Measurements from ENCODE around the gene ENTPD8.

Gene ENTPD8

DNA sequence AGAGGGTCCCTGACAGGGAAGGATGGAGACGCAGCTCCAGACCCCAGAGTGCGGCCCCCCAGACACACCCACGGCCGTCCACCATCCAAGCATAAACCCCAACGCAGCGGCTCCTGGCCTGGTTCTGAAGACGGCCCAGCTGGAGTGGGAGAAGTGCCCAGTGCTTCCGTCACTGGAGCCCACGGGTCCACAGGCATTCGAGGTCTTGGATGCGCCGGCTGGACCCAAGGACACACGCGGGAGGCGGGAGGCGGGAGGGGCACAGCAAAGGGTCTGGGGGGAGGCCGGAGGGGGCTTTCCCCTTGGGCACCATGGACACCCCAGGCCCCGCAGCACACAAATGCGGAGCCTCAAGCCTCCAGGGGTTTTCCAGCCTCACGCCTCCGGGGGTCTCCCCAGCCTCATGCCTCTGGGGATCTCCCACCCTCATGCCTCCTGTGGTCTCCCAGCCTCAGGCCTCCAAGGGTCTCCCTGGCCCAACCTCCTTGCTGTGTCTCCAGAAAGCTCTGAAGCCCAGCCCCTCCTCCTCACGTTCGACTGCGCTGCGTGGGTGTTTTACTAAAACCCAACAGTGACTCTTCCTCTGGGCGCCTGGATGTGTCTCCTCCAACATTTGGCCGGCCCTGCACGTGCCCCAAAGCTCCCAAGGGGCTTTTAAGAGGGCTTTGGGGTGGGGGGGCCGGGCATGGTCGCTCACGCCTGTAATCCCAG is 33.4 kb downstream of the ENTPD8 start (continued):
- TF ChIP-seq, protein P1, sequence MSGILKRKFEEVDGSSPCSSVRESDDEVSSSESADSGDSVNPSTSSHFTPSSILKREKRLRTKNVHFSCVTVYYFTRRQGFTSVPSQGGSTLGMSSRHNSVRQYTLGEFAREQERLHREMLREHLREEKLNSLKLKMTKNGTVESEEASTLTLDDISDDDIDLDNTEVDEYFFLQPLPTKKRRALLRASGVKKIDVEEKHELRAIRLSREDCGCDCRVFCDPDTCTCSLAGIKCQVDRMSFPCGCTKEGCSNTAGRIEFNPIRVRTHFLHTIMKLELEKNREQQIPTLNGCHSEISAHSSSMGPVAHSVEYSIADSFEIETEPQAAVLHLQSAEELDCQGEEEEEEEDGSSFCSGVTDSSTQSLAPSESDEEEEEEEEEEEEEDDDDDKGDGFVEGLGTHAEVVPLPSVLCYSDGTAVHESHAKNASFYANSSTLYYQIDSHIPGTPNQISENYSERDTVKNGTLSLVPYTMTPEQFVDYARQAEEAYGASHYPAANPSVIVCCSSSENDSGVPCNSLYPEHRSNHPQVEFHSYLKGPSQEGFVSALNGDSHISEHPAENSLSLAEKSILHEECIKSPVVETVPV (CRISPR knock-in tag; IDR thresholded peaks at IDR 0.05): no peak

DNA sequence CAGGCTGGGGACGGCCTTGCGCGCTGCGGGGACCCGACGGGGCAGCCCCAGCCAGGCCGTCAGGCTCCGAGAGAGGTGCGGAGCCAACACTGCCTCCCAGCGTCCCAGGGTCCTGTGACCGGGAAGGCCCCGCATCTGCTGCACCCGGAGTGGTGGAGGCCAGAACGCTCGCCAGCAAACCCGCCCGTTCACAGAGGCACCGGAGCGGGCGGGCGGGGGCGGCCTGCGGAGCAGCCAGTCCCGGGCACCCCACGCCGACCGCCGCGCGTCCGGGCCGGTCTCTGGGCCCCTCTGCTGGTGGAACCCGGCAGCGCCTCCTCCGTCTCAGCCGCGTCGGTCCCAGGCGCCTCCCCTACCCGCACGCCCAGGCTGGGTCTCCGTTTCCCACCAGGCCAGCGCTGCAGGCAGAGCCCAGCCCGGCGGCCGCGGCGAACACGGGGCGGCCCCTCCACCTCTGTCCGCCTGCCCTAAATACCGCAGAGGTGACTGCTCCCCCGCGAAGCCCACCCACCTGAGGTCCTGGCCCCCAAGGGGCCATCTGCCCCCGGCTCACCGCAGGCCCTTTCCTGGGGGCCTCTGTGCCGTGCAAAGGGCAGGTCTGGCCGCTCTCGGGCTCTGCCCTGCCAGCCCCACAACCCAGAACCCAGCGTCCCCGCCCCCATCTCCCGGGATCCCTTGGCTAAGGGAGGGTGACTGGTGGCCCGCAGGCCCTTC is 34.1 kb downstream of the ENTPD8 start:
- no peak for TF ChIP-seq BACH2 (CRISPR knock-in tag; IDR thresholded peaks at IDR 0.05; ENCODE audit: borderline replicate concordance)
- no peak for TF ChIP-seq ZC3H10 (CRISPR knock-in tag; IDR thresholded peaks at IDR 0.05)
- TF ChIP-seq GLIS3 (CRISPR knock-in tag; IDR thresholded peaks at IDR 0.05): no peak
- TF ChIP-seq, protein P2, sequence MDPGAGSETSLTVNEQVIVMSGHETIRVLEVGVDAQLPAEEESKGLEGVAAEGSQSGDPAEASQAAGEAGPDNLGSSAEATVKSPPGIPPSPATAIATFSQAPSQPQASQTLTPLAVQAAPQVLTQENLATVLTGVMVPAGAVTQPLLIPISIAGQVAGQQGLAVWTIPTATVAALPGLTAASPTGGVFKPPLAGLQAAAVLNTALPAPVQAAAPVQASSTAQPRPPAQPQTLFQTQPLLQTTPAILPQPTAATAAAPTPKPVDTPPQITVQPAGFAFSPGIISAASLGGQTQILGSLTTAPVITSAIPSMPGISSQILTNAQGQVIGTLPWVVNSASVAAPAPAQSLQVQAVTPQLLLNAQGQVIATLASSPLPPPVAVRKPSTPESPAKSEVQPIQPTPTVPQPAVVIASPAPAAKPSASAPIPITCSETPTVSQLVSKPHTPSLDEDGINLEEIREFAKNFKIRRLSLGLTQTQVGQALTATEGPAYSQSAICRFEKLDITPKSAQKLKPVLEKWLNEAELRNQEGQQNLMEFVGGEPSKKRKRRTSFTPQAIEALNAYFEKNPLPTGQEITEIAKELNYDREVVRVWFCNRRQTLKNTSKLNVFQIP (CRISPR knock-in tag; IDR thresholded peaks at IDR 0.05; ENCODE audit: borderline replicate concordance, low read depth): no peak
- TF ChIP-seq, protein P3, sequence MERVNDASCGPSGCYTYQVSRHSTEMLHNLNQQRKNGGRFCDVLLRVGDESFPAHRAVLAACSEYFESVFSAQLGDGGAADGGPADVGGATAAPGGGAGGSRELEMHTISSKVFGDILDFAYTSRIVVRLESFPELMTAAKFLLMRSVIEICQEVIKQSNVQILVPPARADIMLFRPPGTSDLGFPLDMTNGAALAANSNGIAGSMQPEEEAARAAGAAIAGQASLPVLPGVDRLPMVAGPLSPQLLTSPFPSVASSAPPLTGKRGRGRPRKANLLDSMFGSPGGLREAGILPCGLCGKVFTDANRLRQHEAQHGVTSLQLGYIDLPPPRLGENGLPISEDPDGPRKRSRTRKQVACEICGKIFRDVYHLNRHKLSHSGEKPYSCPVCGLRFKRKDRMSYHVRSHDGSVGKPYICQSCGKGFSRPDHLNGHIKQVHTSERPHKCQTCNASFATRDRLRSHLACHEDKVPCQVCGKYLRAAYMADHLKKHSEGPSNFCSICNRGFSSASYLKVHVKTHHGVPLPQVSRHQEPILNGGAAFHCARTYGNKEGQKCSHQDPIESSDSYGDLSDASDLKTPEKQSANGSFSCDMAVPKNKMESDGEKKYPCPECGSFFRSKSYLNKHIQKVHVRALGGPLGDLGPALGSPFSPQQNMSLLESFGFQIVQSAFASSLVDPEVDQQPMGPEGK (CRISPR knock-in tag; IDR thresholded peaks at IDR 0.05; ENCODE audit: borderline replicate concordance): no peak
- no peak for TF ChIP-seq ISL1 (CRISPR knock-in tag; IDR thresholded peaks at IDR 0.05)
- TF ChIP-seq ESRRG (CRISPR knock-in tag; IDR thresholded peaks at IDR 0.05): no peak
- TF ChIP-seq, protein P1 (CRISPR knock-in tag; IDR thresholded peaks at IDR 0.05): no peak
- no peak for TF ChIP-seq ARNTL (CRISPR knock-in tag; IDR thresholded peaks at IDR 0.05; ENCODE audit: borderline replicate concordance, low read depth)
- TF ChIP-seq RARB (CRISPR knock-in tag; IDR thresholded peaks at IDR 0.05): no peak
- no peak for TF ChIP-seq TCF4 (CRISPR knock-in tag; IDR thresholded peaks at IDR 0.05; ENCODE audit: borderline replicate concordance)
- TF ChIP-seq ZFP30 (CRISPR knock-in tag; IDR thresholded peaks at IDR 0.05): no peak
- no peak for TF ChIP-seq CREB5 (CRISPR knock-in tag; IDR thresholded peaks at IDR 0.05; ENCODE audit: low read depth)
- TF ChIP-seq CSDC2 (CRISPR knock-in tag; IDR thresholded peaks at IDR 0.05): no peak
- no peak for TF ChIP-seq ZNF70 (CRISPR knock-in tag; IDR thresholded peaks at IDR 0.05)
- peak; percentile 92 for ATAC-seq

- no peak; the same call in 1 of the 3 replicates for ATAC-seq
- no peak for TF ChIP-seq ZFP3 (CRISPR knock-in tag; IDR thresholded peaks at IDR 0.05)
- no peak for TF ChIP-seq BACH2 (CRISPR knock-in tag; IDR thresholded peaks at IDR 0.05; ENCODE audit: borderline replicate concordance)
- TF ChIP-seq SNAI2 (CRISPR knock-in tag; IDR thresholded peaks at IDR 0.05): no peak
- TF ChIP-seq TOX (CRISPR knock-in tag; IDR thresholded peaks at IDR 0.05; ENCODE audit: borderline replicate concordance): no peak
- TF ChIP-seq, protein P4, sequence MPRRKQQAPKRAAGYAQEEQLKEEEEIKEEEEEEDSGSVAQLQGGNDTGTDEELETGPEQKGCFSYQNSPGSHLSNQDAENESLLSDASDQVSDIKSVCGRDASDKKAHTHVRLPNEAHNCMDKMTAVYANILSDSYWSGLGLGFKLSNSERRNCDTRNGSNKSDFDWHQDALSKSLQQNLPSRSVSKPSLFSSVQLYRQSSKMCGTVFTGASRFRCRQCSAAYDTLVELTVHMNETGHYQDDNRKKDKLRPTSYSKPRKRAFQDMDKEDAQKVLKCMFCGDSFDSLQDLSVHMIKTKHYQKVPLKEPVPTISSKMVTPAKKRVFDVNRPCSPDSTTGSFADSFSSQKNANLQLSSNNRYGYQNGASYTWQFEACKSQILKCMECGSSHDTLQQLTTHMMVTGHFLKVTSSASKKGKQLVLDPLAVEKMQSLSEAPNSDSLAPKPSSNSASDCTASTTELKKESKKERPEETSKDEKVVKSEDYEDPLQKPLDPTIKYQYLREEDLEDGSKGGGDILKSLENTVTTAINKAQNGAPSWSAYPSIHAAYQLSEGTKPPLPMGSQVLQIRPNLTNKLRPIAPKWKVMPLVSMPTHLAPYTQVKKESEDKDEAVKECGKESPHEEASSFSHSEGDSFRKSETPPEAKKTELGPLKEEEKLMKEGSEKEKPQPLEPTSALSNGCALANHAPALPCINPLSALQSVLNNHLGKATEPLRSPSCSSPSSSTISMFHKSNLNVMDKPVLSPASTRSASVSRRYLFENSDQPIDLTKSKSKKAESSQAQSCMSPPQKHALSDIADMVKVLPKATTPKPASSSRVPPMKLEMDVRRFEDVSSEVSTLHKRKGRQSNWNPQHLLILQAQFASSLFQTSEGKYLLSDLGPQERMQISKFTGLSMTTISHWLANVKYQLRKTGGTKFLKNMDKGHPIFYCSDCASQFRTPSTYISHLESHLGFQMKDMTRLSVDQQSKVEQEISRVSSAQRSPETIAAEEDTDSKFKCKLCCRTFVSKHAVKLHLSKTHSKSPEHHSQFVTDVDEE (CRISPR knock-in tag; IDR thresholded peaks at IDR 0.05): no peak
- TF ChIP-seq ZFP30 (CRISPR knock-in tag; IDR thresholded peaks at IDR 0.05): no peak
Measured at GRCh38 chr9:137406085-137406760, 34.9 kb downstream of the ENTPD8 start.

All from SK-N-SH treated with all-trans-retinoic acid at 6 μM for 48 hours (cell line).